ENCODE results near the gene PSEN1. TPM values are rescaled to one million over a fixed set of nuclear protein-coding genes. Genes with fewer than 3 reads are reported as not detected.

Gene PSEN1
- total RNA-seq, result 31.7 and 33.6 TPM in 2 replicates
- 44.7 TPM for polyA plus RNA-seq (2012)

DNA sequence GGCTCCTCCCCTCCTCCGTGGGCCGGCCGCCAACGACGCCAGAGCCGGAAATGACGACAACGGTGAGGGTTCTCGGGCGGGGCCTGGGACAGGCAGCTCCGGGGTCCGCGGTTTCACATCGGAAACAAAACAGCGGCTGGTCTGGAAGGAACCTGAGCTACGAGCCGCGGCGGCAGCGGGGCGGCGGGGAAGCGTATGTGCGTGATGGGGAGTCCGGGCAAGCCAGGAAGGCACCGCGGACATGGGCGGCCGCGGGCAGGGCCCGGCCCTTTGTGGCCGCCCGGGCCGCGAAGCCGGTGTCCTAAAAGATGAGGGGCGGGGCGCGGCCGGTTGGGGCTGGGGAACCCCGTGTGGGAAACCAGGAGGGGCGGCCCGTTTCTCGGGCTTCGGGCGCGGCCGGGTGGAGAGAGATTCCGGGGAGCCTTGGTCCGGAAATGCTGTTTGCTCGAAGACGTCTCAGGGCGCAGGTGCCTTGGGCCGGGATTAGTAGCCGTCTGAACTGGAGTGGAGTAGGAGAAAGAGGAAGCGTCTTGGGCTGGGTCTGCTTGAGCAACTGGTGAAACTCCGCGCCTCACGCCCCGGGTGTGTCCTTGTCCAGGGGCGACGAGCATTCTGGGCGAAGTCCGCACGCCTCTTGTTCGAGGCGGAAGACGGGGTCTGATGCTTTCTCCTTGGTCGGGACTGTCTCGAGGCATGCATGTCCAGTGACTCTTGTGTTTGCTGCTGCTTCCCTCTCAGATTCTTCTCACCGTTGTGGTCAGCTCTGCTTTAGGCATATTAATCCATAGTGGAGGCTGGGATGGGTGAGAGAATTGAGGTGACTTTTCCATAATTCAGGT lies at the start of gene PSEN1:
Gene PSEN1 (plus strand): TSS at position 121 of the 839 bp plus-strand sequence. CDS start 11,513 bp downstream, outside the sequence.
- peak; percentile 94 for DNase-seq (ENCODE audit: low read depth)

DNA sequence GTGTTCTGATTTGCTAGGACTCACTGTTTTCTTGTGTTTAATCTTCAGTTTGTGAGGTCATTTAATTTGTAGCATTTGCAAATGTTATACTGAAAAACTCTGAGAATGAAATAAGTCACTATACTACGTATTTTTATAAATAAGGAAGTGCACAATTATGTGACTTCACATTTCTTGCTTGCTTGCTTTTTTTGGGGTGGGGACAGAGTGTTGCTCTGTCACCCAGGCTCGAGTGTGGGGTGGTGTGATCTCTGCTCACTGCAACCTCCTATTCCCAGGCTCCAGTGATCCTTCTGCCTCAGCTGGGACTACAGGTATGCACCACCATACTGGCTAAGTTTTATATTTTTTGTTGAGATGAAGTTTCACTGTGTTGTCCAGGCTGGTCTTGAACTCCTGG lies 45.3 kb upstream of the PSEN1 start:
- no peak for DNase-seq (ENCODE audit: low read depth)

DNA sequence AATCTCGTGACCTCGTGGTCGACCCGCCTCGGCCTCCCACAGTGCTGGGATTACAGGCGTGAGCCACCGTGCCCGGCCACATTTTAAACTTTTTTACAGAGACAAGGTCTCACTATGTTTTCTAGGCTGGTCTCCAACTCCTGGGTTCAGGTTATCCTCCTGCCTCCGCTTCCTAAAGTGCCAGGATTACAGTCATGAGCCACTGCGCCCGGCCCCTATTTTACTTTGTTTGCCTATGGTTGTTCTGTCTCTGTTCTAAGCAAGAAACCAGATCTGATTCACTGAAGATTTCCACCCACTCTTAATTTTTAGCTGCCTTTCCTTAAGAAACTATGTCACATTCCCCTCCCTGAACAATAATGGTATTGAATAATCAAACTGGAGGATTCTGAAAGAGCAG lies 38.9 kb upstream of the PSEN1 start:
- DNase-seq (ENCODE audit: low read depth), result no peak

DNA sequence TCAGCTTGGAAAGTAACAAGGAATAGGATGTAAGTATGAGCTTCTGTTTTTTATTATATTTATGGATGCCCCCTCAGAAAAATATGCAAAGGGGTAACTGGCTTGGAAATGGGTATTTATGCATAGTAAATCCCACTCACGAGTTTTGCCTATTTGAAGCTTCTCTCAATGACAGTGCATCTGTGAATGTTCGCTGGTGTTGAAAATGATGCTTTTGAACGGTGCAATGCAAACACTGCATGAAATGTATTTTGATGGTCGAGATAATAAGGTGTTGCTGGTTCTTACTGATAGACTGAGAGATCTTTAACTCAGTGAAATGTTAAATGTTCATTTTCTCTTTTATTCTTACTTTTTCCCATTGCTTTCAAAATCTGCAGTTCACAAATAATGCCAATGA lies 36.0 kb upstream of the PSEN1 start:
- DNase-seq (ENCODE audit: low read depth), result no peak

DNA sequence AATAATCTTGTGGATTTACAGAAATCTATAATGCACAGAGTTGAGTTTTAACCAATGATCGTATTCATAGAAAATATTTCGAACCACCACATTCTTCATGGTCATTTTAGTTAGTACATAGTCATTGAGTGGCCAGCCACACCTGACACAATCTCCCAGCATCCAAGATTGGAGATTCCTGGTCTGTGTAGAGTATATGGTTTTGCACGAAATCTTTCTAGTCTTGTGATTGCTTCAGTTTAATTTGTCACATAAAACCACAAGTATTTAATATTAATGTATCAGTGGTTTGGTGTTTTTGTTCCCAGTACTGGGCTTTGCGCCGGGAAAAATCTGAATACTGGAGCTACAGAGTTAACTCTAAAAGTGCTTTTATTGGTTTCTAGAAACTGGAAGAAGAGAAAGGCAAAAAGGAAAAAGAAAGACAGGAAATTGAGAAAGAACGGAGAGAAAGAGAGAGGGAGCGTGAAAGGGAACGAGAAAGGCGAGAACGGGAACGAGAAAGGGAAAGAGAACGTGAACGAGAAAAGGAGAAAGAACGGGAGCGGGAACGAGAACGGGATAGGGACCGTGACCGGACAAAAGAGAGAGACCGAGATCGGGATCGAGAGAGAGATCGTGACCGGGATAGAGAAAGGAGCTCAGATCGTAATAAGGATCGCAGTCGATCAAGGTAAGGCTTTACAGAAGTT lies 33.4 kb upstream of the PSEN1 start:
- DNase-seq (ENCODE audit: low read depth), result no peak

DNA sequence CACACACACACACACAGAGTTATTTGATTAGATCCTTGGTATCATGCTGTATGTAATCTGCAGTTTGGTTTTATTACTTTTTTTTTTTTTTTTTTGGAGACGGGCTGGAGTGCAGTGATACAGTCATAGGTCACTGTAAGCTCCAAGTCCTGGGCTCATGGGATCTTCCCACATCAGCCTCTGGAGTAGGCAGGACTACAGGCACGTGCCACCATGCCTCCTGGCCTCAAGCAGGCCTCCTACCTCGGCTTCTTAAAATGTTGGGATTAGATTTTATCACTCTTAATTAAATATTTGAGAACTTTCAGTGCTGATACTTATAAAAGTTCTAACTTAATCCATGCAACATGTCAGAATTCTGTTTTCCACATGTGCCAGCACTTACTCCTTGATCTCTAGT lies 31.3 kb upstream of the PSEN1 start:
- no peak for DNase-seq (ENCODE audit: low read depth)

DNA sequence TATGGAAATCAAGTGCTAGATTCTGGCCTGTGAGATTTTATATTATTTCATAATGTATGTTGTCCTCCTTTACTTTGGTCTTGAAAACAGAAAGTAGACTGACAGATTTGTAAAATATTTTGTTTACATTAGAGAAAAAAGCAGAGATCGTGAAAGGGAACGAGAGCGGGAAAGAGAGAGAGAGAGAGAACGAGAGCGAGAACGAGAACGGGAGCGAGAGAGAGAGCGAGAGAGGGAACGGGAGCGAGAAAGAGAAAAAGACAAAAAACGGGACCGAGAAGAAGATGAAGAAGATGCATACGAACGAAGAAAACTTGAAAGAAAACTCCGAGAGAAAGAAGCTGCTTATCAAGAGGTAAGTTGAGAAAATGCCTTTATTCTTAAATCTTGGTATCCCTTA lies 30.6 kb upstream of the PSEN1 start:
- DNase-seq (ENCODE audit: low read depth), result no peak

DNA sequence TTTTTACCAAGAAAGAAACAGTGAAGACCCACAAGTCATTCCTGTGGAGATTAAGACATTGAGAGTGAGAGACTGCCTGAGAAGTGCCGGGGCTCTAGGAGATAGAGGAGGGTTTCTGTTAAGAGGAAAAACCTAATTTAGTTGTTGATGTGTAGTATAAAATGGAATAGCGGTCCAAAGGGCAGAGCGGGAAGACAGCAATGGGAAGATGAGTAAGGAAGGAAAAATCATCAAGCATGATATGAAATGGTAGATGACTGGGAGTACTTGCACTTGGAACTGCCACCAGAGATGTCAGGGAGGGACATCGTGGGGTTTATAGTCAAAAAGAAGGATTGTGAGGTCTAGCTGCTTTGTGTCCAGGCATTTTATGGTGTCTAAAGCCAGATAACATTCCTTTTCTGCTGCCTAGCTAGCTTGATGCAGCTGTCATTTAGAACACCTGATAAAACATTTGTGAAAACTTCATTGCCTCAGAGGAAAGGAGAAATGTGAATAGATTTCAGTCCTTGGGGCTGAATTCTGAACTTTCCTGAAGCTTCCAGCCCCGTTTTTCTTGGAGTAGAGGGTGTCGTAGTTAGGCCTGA lies 20.1 kb upstream of the PSEN1 start:
- peak; percentile 33 for DNase-seq (ENCODE audit: low read depth)

DNA sequence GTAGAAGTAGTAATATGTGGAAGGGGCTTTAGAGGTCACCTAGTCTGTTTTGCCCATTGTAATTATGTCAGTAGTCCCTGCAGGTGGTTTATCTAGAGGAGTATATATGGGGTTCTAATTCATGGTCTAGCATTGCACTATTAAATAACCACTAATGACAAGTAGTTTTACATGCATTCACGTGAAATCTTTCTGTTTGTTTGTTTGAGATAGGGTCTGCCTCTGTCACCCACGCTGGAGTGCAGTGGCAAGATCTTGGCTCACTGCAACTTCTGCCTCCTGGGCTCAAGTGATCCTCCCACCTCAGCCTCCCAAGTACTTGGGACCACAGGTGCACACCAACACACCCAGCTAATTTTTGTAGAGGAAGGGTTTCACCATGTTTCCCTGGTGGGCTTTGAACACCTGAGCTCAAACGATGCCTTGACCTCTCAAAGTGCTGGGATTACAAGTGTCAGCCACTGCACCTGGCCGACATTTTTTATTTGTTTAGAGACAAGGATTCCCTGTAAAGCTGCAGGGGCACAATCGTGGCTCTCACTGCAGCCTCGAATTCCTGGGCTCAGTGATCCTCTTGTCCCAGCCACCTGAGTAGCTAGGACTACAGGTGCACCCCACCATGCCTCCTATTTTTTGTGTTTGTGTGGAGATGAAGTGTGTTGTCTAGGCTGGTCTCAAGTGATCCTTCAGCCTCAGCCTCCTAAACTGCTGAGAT lies 12.0 kb upstream of the PSEN1 start:
- DNase-seq (ENCODE audit: low read depth), result no peak

DNA sequence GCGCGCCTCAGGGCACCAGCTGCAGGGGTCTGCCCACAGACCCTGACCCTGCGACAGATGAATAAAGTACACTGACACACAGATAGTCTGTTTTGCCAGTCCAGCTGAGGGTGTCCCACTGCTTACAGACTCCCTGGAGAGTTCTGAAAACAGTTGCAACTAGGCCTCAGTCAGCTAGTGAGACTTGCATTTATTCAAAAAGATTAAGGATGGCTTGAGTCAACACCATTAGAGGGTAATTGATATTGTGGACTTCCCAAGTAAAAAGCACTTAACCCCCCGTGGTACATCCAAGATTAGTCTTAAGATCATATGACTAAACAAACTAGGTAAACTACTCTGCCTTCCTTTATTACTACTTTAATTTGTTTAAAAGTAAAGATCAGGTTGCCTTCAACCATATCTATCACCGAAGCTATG lies 11.1 kb upstream of the PSEN1 start:
- no peak for DNase-seq (ENCODE audit: low read depth)

DNA sequence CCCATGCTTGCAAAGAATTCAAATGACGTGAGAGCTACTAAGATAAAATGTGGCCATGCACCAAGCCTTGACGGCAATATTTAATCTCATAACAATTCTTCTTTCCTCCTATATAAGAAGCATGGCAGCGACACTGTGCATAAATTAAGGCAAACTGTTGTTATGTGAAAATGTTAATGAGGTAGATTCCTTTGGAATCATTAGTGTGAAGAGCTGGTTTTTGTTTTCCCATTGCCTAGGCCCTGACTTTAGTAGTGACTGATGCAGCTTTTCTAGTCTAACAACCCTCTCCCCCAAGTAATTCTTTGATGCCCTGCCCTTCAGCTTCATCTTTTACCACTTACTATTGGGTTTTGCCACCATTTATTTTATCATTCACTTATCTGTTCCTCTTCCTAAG lies 10.6 kb upstream of the PSEN1 start:
- no peak for DNase-seq (ENCODE audit: low read depth)

DNA sequence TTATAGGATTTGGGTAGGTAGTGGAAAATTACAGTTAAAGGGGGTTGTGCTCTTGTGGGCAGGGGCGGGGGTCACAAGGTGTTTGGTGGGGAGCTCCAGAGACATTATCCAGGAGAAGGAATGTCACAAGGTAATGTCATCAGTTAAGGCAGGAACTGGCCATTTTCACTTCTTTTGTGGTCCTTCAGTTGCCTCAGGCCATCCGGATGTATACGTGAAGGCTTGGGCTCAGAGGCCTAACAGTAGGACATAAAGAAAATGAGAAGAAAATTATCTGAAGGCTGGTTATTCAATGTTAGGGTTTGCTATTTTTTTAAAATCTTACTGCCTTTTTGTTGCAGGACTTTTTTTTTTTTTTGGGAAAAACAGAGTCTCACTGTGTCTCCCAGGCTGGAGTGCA lies 2.5 kb upstream of the PSEN1 start:
- no peak for DNase-seq (ENCODE audit: low read depth)

DNA sequence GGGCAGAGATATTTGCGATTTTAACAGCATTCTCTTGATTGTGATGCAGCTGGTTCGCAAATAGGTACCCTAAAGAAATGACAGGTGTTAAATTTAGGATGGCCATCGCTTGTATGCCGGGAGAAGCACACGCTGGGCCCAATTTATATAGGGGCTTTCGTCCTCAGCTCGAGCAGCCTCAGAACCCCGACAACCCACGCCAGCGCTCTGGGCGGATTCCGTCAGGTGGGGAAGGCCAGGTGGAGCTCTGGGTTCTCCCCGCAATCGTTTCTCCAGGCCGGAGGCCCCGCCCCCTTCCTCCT lies 271 bp upstream of the PSEN1 start:
- DNase-seq (ENCODE audit: low read depth), result no peak

DNA sequence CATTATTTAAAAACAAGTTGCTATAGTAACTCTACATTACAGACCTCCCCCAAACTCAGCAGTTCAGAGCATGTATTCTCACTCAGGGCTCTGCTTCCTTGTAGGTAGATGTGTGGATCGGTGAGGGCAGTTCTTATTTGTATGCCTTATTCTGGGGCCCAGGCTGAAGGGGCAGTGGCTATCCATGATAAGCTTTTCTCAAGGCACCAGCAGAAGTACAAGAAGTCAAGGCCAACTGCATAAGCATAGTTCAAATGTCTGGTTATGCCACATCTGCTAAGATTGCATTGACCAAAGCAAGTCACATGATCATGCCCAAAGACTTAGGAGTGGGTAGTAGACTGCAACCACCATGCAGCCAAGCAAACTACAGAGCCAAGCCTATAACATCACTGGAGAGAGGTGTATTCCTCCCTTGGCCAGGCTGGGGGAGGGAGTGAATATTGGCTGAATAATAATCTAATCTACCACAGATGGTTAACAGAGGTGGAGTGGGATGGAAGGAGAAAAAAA lies 4.6 kb downstream of the PSEN1 start:
- no peak for DNase-seq (ENCODE audit: low read depth)

DNA sequence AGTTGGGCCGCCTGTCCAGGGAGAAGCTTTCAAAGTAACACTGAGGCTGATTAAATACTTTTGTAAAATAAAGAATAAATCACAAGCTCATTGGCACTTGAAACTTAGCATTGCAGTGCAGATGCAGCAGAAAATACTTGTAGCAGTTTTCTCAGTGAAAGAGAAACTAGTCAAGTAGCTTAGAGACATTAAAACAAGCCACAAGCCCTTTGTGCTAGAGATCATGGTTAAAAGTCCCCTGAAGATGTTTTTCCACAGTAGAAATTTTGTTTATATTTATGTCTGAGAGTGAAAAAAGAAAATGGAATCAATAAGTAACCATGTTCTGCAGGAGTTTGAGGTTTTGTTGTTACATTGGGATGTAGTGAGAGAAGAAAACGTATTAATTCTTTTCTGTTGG lies 5.9 kb downstream of the PSEN1 start:
- DNase-seq (ENCODE audit: low read depth), result no peak

DNA sequence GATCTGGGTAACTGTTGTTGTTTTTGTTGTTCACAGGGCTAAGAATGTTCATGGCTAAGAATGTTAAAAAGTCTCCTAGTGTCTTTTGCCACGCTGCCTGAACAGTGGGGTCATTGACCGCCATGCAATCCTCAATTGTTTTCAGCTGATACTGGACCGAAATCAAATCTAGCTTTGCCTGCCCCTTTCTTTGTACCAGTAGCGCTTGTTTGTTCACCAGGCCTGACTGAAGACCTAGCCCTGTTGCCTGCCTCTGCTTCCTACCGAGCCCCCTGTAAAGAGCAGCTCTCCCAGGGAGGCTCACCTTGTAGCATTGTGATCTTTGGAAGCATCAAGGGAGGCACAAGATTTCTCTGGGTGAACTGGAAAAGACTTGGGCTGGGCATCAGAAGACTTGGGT lies 6.7 kb downstream of the PSEN1 start:
- DNase-seq (ENCODE audit: low read depth), result no peak

DNA sequence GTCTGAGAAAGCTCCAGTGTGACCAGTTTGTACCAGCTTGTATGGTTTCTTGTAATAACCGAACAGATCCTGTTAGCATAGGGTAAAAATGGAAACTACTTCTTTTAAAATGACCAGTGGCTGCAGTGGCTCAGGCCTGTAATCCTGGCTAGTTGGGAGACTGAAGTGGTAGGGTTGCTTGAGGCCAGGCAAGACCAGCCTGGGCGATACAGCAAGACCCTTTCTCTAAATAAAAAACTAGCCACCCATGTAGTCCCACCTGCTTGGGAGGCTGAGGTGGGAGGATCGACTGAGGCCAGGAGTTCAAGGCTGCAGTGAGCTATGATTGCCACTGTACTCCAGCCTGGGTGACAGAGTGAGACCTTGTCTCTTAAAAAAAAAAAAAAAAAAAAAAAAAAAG lies 7.3 kb downstream of the PSEN1 start:
- DNase-seq (ENCODE audit: low read depth), result no peak

DNA sequence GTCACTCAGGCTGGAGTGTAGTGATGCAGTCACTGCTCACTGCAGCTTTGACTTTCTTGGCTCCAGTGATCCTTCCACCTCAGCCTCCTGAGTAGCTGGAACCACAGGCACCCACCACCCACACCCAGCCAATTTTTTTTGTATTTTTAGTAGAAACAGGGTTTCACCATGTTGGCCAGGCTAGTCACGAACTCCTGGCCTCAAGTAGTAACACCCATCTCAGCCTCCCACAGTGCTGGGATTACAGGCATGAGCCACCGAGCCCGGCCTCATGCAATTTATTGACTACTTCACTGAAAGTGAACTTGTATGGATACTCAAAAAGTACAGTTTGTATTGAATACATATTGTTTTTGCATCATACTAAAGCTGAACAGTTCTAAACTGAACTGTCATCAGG lies 9.1 kb downstream of the PSEN1 start:
- no peak for DNase-seq (ENCODE audit: low read depth)

DNA sequence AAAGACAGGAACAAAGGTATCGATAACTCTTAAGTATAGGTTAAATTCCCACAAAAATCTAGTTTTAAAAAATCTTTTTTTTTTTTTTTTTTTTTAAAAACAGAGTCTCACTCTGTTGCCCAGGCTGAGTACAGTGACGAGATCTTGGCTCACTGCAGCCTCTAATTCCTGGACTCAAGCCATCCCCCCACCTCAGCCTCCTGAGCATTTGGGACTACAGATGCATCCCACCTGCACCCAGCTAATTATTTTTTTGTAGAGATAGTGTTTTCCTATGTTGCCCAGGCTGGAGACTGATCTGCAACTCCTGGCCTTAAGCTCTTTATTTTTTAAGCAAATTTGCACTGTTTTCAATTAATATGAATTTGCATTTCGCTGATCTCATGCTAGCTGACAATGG lies 9.8 kb downstream of the PSEN1 start:
- no peak for DNase-seq (ENCODE audit: low read depth)

DNA sequence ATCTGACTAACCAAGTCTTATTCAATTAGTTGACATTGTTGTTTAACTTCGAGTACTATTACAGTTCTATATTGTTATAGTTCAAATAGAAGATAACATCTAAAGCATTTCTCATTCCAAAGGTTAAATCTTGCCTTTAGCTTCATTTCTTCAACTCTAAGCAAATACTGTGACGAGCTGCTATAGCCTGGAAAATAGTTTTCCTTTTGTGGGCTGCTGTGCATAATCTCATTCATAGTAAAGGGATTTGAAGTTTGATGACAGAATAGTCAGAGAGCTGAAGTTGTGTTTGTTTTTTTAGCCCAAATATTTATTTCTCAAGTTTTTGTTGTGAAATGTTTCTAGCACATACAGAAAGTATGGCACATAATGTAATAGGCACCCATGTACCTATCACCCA lies 13.4 kb downstream of the PSEN1 start:
- no peak for DNase-seq (ENCODE audit: low read depth)

DNA sequence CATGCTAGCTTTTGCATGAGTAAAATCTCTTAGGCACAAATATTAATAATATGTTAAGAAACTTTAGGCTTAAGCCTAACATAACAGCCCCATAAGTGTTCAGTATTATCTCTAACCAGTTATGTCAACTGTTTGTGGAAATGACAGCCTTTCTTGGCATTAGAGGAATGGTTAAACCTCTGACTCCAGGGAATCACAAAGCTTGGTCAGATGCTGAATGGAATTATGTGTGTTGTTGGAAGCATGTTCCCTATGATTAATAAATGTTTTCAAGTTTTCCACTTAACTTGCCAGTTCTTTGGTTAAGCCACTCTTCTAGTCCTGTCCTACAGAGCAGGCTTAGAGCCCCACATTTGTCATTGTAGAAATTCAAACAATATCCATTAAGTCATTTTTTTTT lies 17.0 kb downstream of the PSEN1 start:
- DNase-seq (ENCODE audit: low read depth), result peak; percentile 32

DNA sequence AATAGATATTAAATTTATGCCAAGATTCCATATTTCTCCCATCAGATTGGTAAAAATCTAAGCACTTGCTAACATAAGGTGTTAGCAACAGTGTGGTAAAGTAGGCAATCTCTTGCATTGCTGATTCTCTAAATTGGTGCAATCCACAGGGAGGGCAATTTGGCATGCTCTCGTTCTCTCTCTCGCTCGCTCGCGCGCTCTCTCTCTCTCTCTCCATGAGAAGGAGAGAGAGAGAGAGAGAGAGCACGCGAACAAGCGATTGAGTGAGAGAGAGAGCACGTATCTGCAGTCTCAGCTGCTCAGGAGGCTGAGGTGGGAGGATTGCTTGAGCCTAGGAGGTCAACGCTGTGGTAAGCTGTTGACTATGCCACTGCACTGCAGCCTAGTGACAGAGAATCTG lies 25.9 kb downstream of the PSEN1 start:
- DNase-seq (ENCODE audit: low read depth), result no peak

Data from myocyte (in vitro differentiated cells).